ENCODE measurements around the gene TMCO4. TPM values are rescaled to one million over a fixed set of nuclear protein-coding genes. Genes with fewer than 3 reads are reported as not detected.

TMCO4 gene
- total and polyA plus RNA-seq, 11 donors: 6.3 to 14.3 (median 7.6) TPM

- H3K27ac ChIP-seq: no peak overlapping the region
- H3K36me3 ChIP-seq: no peaks in the 10 kb centered on the region
- DNase-seq (no peak), ATAC-seq (no peak)
- intact Hi-C loops (cut with DNase I): no loop called here
- H3K4me1 ChIP-seq: no peaks in the 10 kb centered on the region
- TF ChIP-seq POLR2A (IDR thresholded peaks at IDR 0.05): no peak
- TF ChIP-seq CTCF (IDR thresholded peaks at IDR 0.05): no peak
- no peak overlapping the region for H3K4me3 ChIP-seq
- peaks cover 0 to 20% (median 3%) of the 10 kb centered on the region in 9 donors for H3K27me3 ChIP-seq
- no peaks in the 10 kb centered on the region for H3K9me3 ChIP-seq
- WGBS, 4 donors: 37 to 53% (median 43%) methylated on average over 11 of the region's 11 CpGs
Measured at GRCh38 chr1:19844731-19845495, 45.2 kb upstream of the TMCO4 start.

DNA sequence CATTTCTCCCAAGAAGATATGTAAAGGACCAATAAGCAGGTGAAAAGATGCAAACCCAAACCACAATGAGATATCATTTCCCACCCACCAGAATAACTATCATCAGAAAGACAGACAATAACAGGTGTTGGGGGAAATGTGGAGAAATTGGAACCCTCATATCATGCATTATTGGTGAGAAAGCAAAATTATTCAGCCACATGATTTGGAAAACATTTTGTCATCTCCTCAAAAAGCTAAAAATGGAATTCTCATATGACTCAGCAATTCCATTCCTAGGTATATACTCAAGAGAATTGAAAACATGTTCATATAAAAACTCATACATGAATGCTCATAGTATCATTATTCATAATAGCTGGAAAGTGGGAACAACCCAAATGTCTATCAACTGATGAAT lies 40.5 kb upstream of the TMCO4 start:
- Histone ChIP-seq H3K9me3 (no peaks in the 10 kb centered on the region), H3K27me3 (peaks cover 0 to 5% (median 0%) of the 10 kb centered on the region in 9 donors), H3K4me1 (no peaks in the 10 kb centered on the region), H3K27ac (no peak overlapping the region), H3K36me3 (no peaks in the 10 kb centered on the region), H3K4me3 (no peak overlapping the region)
- intact Hi-C loops (cut with DNase I): no loop called here
- DNase-seq (no peak), ATAC-seq (no peak)
- TF ChIP-seq POLR2A (IDR thresholded peaks at IDR 0.05): no peak

DNA sequence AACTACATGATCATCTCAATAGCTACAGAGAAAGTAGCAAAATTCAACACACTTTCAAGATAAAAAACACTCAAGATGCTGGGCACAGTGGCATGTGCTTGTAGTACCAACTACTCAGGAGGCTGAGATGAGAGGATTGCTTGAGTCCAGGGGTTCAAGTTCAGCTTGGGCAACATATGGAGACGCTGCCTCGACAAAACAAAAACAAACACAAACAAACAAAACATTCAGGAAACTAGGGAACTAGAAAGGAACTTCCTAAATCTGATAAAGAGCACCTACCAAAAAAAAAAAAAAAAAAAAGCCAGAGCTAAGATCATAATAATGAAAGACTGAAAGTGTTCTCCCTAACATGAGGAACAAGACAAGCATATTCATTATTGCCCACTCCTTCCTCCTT lies 38.1 kb upstream of the TMCO4 start:
- TF ChIP-seq CTCF (IDR thresholded peaks at IDR 0.05): no peak
- TF ChIP-seq POLR2A (IDR thresholded peaks at IDR 0.05): no peak

GRCh38 chr1:19835578-19835977 lies 35.9 kb upstream of the TMCO4 start:
- no peaks in the 10 kb centered on the region for H3K4me1 ChIP-seq
- H3K27ac ChIP-seq: no peak overlapping the region
- peaks cover 0 to 10% (median 0%) of the 10 kb centered on the region in 12 donors for H3K9me3 ChIP-seq
- TF ChIP-seq POLR2A (IDR thresholded peaks at IDR 0.05) (no peak), CTCF (IDR thresholded peaks at IDR 0.05) (no peak)
- H3K36me3 ChIP-seq: no peaks in the 10 kb centered on the region
- ATAC-seq (no peak), DNase-seq (no peak)
- intact Hi-C loops (cut with DNase I): no loop called here
- H3K27me3 ChIP-seq: peaks cover 0 to 15% (median 0%) of the 10 kb centered on the region in 9 donors
- WGBS, 4 donors: 87 to 92% (median 90%) methylated on average over 4 of the region's 4 CpGs
- no peak overlapping the region for H3K4me3 ChIP-seq

More for the DNA sequence above, 38.1 kb upstream of the TMCO4 start:
- no peak overlapping the region for H3K4me3 ChIP-seq
- WGBS, 4 donors: 50 to 75% (median 60%) methylated on average over 2 of the region's 2 CpGs
- intact Hi-C loops (cut with DNase I): no loop called here
- H3K27ac ChIP-seq: no peak overlapping the region
- peaks cover 0 to 6% (median 0%) of the 10 kb centered on the region in 9 donors for H3K27me3 ChIP-seq
- ATAC-seq: no peak
- H3K9me3 ChIP-seq: no peaks in the 10 kb centered on the region
- DNase-seq: no peak
- no peaks in the 10 kb centered on the region for H3K36me3 ChIP-seq
- no peaks in the 10 kb centered on the region for H3K4me1 ChIP-seq

GRCh38 chr1:19831441-19831840 lies 31.7 kb upstream of the TMCO4 start:
- TF ChIP-seq CTCF (IDR thresholded peaks at IDR 0.05) (no peak), POLR2A (IDR thresholded peaks at IDR 0.05) (no peak)
- WGBS, 4 donors: 79 to 85% (median 81%) methylated on average over 3 of the region's 3 CpGs

More at GRCh38 chr1:19831441-19831840, 31.7 kb upstream of the TMCO4 start:
- intact Hi-C loops (cut with DNase I): no loop called here
- H3K4me3 ChIP-seq: no peak overlapping the region
- no peaks in the 10 kb centered on the region for H3K36me3 ChIP-seq
- no peaks in the 10 kb centered on the region for H3K4me1 ChIP-seq
- H3K9me3 ChIP-seq: peaks cover 0 to 10% (median 0%) of the 10 kb centered on the region in 12 donors
- H3K27ac ChIP-seq: no peak overlapping the region
- peaks cover 0 to 35% (median 0%) of the 10 kb centered on the region in 9 donors for H3K27me3 ChIP-seq
- DNase-seq (no peak), ATAC-seq (no peak)
